HG03175 (cell line): Measurements from ENCODE around the gene ESRRA.

Experiments
- ATAC-seq: cut with Tn5 transposase; IDR thresholded peaks from one replicate; pipeline ENCODE4 v1.9.1; 2021; ENCODE audit warnings: mild to moderate bottlenecking, moderate library complexity; ENCODE audit not compliant: unreplicated experiment

Gene ESRRA

GRCh38 chr11:64291262-64291751 lies 14.0 kb upstream of the ESRRA start, which contains the start of gene KCNK4:
Gene KCNK4, plus strand, starts transcription at chr11:64291302. Its CDS starts 1,717 bp downstream, at chr11:64293019.
- no peak for ATAC-seq

GRCh38 chr11:64291752-64292459 lies 13.4 kb upstream of the ESRRA start:
- ATAC-seq = no peak

GRCh38 chr11:64292460-64293254 lies 12.7 kb upstream of the ESRRA start:
- no peak for ATAC-seq

DNA sequence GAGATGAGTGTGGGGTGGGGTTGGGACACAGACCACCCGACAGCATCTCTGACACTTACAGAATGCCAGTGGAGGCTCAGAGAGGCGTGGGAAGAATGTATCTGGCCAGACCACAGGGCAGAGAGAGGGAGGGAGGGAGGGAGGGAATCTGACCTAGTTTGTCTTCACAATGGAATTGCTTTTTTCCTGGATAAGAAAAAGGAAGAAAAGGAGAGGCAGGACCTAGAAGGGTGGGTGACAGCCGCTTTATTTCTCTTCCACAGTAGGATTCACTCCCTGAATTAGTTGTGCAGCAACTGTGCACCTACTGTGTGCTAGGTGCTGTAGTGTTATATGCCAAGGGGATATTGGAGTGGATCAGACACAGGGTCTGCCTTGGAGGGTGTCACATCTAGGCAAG lies 10.6 kb upstream of the ESRRA start:
- ATAC-seq = no peak

DNA sequence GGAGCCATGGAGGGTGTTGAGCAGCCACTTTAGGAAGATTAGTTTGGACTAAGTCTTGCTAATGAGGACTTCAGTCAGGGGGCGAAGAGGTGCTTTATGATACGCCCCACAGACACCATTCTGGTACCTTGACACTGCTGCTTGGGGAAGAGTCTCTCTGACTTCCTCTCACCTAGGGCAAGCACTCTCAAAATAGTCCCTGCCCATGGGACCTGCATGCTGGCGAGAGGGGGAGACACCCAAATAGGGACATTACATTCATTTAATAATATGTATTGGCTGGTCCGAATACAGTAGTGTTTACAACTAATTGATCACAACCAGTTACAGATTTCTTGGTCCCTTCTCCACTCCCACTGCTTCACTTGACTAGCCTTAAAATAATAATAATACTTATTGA lies 9.6 kb upstream of the ESRRA start:
- no peak for ATAC-seq

GRCh38 chr11:64296236-64296635 lies 9.1 kb upstream of the ESRRA start:
- no peak for ATAC-seq

DNA sequence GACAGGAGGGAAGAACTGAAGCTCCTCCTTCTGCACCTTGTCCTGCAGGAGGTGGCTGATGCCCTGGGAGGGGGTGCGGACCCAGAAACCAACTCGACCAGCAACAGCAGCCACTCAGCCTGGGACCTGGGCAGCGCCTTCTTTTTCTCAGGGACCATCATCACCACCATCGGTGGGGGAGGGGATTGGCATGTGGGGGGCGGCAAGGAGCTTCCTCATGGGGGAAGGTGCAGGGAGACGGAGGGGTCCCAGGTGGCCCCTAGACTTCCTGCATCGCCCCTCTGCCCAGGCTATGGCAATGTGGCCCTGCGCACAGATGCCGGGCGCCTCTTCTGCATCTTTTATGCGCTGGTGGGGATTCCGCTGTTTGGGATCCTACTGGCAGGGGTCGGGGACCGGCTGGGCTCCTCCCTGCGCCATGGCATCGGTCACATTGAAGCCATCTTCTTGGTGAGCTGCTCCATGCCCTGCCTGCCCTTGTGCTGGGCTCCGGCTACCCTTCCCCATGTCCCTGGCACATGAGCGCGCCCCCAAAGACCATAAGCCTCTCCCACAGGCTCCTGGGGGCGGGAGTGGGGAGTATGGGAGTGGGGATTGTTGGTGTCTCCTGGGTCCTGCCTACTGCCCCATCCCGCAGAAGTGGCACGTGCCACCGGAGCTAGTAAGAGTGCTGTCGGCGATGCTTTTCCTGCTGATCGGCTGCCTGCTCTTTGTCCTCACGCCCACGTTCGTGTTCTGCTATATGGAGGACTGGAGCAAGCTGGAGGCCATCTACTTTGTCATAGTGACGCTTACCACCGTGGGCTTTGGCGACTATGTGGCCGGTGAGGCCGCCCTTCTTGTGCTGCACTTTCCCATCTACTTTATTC lies 8.3 kb upstream of the ESRRA start:
- no peak for ATAC-seq

DNA sequence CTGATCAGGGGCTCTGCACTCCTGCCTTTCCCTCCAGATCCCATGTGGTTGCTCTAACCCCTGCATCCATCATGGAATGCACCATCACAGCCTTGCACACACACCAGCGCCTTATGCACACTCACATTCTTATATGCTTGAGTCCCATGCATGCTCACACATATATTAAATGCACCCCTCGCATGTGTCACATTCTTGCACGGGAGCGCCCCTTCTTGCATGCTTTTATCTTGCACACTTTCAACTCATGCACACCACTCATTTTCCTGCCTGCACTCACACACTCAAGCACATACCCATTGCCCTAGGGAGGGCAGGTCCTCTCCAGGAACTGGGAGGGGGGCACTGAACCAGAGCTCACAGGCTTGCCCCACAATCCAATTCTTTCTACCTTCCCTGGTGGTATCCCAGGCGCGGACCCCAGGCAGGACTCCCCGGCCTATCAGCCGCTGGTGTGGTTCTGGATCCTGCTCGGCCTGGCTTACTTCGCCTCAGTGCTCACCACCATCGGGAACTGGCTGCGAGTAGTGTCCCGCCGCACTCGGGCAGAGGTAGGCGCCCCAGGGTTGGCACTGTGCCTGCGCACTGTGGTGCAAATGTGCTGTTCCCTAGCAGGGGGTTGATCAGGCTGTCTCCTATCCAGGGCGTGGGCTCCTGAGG lies 7.5 kb upstream of the ESRRA start:
- ATAC-seq = no peak

DNA sequence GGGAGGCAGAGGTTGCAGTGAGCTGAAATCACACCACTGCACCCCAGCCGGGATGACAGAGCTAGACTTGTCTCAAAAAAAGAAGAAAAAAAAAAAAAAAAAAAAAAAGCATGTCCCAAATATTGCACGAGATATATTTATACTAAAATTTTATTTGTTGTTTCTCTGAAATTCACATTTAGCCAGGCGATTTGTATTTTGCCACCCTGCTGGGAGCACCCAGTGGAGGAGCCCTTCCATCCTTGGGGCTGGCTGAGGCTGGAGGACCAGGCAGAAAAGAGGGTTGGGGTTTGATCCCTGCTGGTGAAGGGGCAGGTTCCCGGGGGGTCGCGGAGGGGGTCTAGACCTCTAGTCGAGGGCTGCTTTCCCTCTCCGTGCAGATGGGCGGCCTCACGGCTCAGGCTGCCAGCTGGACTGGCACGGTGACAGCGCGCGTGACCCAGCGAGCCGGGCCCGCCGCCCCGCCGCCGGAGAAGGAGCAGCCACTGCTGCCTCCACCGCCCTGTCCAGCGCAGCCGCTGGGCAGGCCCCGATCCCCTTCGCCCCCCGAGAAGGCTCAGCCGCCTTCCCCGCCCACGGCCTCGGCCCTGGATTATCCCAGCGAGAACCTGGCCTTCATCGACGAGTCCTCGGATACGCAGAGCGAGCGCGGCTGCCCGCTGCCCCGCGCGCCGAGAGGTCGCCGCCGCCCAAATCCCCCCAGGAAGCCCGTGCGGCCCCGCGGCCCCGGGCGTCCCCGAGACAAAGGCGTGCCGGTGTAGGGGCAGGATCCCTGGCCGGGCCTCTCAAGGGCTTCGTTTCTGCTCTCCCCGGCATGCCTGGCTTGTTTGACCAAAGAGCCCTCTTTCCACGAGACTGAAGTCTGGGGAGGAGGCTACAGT lies 6.1 kb upstream of the ESRRA start:
- no peak for ATAC-seq

DNA sequence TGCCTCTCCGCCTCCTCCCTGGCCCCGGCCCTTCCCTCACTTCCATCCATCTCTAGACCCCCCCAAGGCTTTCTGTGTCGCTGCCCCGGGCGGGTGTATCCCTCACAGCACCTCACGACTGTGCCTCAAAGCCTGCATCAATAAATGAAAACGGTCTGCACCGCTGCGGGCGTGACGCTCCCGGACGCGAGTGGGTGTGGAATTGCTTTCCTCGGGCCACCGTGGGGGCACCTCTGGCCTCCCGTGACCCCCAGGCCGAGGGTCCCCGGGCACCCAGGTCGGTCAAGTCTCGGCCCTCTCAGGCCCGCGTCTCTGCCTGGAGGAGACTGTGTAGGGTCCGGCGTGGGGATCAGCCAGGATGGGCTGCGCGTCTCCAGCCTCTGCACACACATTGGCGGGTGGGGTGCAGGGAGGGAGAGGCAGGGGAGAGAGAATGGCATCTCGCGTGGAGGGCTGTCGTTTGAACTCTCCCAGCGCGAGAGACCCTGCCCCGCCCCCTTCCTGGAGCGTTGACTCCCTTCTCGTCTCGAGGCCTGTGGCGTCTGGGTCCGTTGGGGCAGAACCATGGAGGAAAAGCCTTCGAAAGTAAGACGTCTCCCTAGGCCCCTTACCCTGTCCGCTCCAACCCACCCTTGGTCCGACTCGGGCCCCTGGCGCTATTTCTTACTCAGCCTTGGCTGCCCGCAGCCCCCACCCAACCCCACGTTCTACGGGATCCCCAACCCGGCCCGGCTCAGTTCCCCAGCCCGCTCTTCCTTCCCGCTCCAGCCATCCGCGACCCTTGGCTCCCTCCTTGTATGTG lies 5.3 kb upstream of the ESRRA start, which contains the start of gene CATSPERZ:
CATSPERZ (plus strand) TSS at position 512 of the 802 bp plus-strand sequence; CDS start at position 565, 53 bp downstream.
- no peak for ATAC-seq

DNA sequence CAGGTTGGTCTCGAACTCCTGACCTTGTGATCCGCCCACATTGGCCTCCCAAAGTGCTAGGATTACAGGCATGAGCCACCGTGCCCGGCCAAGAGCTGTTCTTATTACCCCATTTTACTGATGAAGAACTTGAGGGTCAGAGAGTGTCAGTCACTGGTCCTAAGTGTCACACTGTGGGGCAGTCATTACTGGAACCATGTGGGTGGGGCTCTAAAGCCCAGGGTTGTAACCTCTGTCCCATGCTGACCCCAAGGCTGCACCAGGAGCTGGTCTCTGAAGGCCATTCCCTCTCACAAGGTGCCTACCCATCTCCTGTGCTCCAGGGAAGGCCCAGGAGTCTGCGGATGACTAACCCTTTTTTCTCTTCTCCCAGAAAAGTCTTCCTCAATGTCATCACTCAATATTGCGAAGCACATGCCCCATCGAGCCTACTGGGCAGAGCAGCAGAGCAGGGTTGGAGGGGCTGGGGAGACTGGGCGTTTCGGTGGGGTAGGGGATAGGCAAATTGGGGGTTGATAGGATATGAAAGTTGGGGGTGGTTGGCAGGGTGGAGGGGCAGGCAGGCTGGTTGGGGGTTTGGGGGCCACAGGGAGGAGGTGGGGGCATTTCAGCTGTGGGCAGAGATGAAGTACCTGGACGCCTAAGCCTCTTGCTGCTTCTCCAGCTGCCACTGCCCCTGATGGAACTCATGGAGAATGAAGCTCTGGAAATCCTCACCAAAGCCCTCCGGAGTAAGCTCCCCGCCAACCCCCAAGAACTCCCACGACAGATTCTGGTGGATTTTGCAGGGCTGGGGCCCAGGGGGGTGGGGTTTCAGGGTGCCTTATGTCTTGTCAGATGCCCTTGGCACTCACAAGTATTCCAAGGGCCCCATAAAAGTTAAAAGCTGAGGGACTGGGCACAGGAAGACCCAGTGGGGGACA lies 2.0 kb upstream of the ESRRA start:
- no peak for ATAC-seq

GRCh38 chr11:64304032-64304315 lies 1.4 kb upstream of the ESRRA start:
- no peak for ATAC-seq

GRCh38 chr11:64304316-64305072 lies 830 bp upstream of the ESRRA start:
- ATAC-seq = peak; percentile 35

DNA sequence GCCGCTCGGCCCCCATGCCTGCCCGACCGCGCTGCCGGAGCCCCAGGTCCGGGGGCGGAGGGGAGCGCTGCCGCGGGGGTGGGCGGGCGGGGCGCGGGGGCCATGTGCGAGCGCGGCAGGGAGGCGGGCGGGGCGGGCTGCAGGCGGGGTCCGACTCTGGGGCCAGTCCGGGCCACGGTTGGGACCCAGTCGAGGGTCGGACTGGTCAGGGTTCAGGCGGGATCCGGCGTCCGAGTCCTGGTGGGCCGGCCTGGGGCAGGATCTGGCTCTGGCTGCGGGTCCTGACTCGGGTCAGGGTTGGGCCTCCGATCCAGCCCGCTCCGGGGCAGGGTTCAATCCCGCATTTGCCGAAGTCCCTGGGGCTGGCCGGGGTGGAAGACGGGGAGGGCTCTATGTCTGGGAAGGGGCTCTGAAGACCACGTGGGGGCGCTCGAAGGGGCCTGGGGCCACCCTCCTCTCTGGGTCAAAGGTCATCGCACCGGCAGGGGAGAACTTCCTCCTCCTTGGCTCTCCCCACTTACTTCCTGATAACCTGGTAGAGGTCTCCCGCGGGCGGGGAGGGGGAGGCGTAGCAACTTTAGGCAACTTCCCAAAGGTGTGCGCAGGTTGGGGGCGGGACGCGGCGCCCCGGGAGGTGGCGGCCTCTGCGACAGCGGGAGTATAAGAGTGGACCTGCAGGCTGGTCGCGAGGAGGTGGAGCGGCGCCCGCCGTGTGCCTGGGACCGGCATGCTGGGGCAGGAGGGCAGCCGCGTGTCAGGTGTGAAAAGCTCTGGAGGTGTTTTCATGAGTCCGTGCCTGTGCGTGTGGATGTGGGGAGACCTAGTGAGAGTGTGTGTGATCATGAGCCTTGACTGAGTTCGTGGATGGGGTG lies 603 bp downstream of the ESRRA start:
- ATAC-seq = peak; percentile 14

- no peak for ATAC-seq
These were observed 1.2 kb downstream of the ESRRA start for GRCh38 chr11:64306563-64306875.

DNA sequence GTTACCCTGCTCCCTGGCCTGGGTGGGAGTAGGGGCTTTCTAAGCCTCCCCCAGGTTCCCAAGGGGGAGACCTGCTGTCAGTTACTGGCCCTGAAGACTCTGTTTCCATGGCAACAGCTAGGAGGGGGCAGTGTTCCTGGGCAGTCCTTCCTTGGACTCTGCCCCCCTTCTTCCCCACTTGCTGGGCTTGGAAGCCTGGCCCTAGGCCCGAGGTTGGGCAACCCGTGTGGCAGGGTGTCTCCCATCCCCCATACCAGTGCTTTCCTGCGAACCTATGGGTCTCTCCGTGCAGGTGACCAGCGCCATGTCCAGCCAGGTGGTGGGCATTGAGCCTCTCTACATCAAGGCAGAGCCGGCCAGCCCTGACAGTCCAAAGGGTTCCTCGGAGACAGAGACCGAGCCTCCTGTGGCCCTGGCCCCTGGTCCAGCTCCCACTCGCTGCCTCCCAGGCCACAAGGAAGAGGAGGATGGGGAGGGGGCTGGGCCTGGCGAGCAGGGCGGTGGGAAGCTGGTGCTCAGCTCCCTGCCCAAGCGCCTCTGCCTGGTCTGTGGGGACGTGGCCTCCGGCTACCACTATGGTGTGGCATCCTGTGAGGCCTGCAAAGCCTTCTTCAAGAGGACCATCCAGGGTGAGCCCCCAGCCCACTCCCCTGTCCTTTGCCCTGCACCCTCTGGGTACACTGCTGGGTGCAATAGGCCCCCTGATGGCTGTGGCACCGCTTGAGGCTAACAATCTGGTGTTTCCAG lies 1.7 kb downstream of the ESRRA start:
- ATAC-seq = no peak
